Fibroblast of lung (primary cell): ENCODE results near the gene SHANK2.

Experiments used
- EZH2 ChIP-seq: IDR thresholded peaks from 2 replicates; pipeline ENCODE4 v1.5.1; 2012; ENCODE audit warnings: low read length, control low read depth, mild to moderate bottlenecking; ENCODE audit errors: missing control alignments
- TF ChIP-seq, protein P1 (sequence below), 2 donors: IDR thresholded peaks in 1 of 2; conservative IDR thresholded peaks in 1 of 2; 1 replicate in 1 of 2; 2 replicates in 1 of 2; pipeline ENCODE4 v1.5.1; 2011 to 2012; ENCODE audit warnings: low read length in 2 of 2, control low read depth in 1 of 2, inconsistent platforms in 1 of 2, low read depth in 1 of 2, mild to moderate bottlenecking in 1 of 2

- TF ChIP-seq, protein P1, sequence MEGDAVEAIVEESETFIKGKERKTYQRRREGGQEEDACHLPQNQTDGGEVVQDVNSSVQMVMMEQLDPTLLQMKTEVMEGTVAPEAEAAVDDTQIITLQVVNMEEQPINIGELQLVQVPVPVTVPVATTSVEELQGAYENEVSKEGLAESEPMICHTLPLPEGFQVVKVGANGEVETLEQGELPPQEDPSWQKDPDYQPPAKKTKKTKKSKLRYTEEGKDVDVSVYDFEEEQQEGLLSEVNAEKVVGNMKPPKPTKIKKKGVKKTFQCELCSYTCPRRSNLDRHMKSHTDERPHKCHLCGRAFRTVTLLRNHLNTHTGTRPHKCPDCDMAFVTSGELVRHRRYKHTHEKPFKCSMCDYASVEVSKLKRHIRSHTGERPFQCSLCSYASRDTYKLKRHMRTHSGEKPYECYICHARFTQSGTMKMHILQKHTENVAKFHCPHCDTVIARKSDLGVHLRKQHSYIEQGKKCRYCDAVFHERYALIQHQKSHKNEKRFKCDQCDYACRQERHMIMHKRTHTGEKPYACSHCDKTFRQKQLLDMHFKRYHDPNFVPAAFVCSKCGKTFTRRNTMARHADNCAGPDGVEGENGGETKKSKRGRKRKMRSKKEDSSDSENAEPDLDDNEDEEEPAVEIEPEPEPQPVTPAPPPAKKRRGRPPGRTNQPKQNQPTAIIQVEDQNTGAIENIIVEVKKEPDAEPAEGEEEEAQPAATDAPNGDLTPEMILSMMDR (conservative IDR thresholded peaks at IDR 0.05 in 1 of 2, IDR thresholded peaks at IDR 0.05 in 1 of 2; ENCODE audit: low read depth in 1 of 2, low read length in 2 of 2), result no peak
- TF ChIP-seq EZH2, result no peak
Measured at GRCh38 chr11:71279916-71280645, 27.7 kb upstream of the SHANK2 start.
